Cardiac muscle cell (in vitro differentiated cells and primary cell): ENCODE measurements around the gene HOATZ. TPM values are rescaled to one million over a fixed set of nuclear protein-coding genes. Genes with fewer than 3 reads are reported as not detected.

Experiments used
- DNase-seq, 2 donors: peaks; one replicate each; pipeline versions ENCODE4 v3.0.0 to v3.0.0-alpha.2; 2010 to 2017; ENCODE audit warnings: low read depth in 1 of 2, low spot score in 1 of 2
- H3K27ac ChIP-seq: fragments of 200-600 bp; sonication (generic); 2 replicates; pipeline ENCODE4 v1.5.1; 2016
- H3K27me3 ChIP-seq: fragments of 200-600 bp; sonication (generic); 2 replicates; pipeline ENCODE4 v1.6.0; 2016; ENCODE audit warnings: control low read depth
- H3K36me3 ChIP-seq: fragments of 200-600 bp; sonication (generic); 2 replicates; pipeline ENCODE4 v1.5.1; 2016; ENCODE audit warnings: control low read depth
- H3K4me1 ChIP-seq: fragments of 200-600 bp; sonication (generic); 2 replicates; pipeline ENCODE4 v1.8.1; 2017; ENCODE audit warnings: low read depth, mild to moderate bottlenecking, mixed run types
- H3K4me3 ChIP-seq: fragments of 200-600 bp; sonication (generic); 2 replicates; pipeline ENCODE4 v1.5.1; 2016; ENCODE audit warnings: mild to moderate bottlenecking
- H3K9me3 ChIP-seq: fragments of 200-600 bp; sonication (generic); 2 replicates; pipeline ENCODE4 v1.5.1; 2017; ENCODE audit warnings: low read depth, mild to moderate bottlenecking, control low read depth
- CTCF ChIP-seq: IDR thresholded peaks from 2 replicates; pipeline ENCODE4 v1.5.1; 2012; ENCODE audit warnings: low read depth, mild to moderate bottlenecking, low read length
- polyA plus RNA-seq: library from polyadenylated mRNA; unstranded; fragments of >200 nt; fragmentation: Nextera tagmentation; extraction: Ambion mirVana; gene quantifications from 2 replicates; pipeline ENCODE4 v1.2.1, GENCODE V29; 2016
- total RNA-seq: library from RNA; depleted of rRNA; stranded (reverse); fragments of >200 nt; gene quantifications from 2 replicates; pipeline ENCODE4 v1.2.3, GENCODE V29; 2016

The HOATZ gene
- total and polyA plus RNA-seq, 2 experiments from 2014 or later, result not detected

- no peaks in the 10 kb centered on the region for H3K27me3 ChIP-seq
- TF ChIP-seq CTCF, result no peak
- no peak for DNase-seq
- no peaks in the 10 kb centered on the region for H3K36me3 ChIP-seq
- no peak overlapping the region for H3K27ac ChIP-seq
- no peak overlapping the region for H3K4me3 ChIP-seq
- no peaks in the 10 kb centered on the region for H3K4me1 ChIP-seq
- H3K9me3 ChIP-seq, result no peaks in the 10 kb centered on the region
Measured at GRCh38 chr11:111521135-111521534, 6.6 kb downstream of the HOATZ start.

GRCh38 chr11:111522426-111522825 lies 7.8 kb downstream of the HOATZ start:
- H3K36me3 ChIP-seq, result no peaks in the 10 kb centered on the region
- no peaks in the 10 kb centered on the region for H3K9me3 ChIP-seq
- H3K4me1 ChIP-seq, result no peaks in the 10 kb centered on the region
- no peak overlapping the region for H3K4me3 ChIP-seq
- no peaks in the 10 kb centered on the region for H3K27me3 ChIP-seq
- no peak overlapping the region for H3K27ac ChIP-seq
- no peak for DNase-seq
- TF ChIP-seq CTCF, result no peak

- H3K27me3 ChIP-seq, result no peaks in the 10 kb centered on the region
- DNase-seq, result no peak
Measured at GRCh38 chr11:111523343-111523742, 8.8 kb downstream of the HOATZ start.

GRCh38 chr11:111524056-111524455 lies 9.5 kb downstream of the HOATZ start:
- H3K4me3 ChIP-seq, result no peak overlapping the region
- H3K27me3 ChIP-seq, result no peaks in the 10 kb centered on the region
- DNase-seq, result no peak
- no peaks in the 10 kb centered on the region for H3K4me1 ChIP-seq
- TF ChIP-seq CTCF, result no peak
- no peaks in the 10 kb centered on the region for H3K36me3 ChIP-seq
- no peak overlapping the region for H3K27ac ChIP-seq
- no peaks in the 10 kb centered on the region for H3K9me3 ChIP-seq

More at GRCh38 chr11:111523343-111523742, 8.8 kb downstream of the HOATZ start:
- no peak overlapping the region for H3K4me3 ChIP-seq
- H3K4me1 ChIP-seq, result no peaks in the 10 kb centered on the region
- no peak for TF ChIP-seq CTCF
- H3K9me3 ChIP-seq, result no peaks in the 10 kb centered on the region
- H3K27ac ChIP-seq, result no peak overlapping the region
- H3K36me3 ChIP-seq, result no peaks in the 10 kb centered on the region

- Histone ChIP-seq H3K27me3 (no peaks in the 10 kb centered on the region), H3K27ac (no peak overlapping the region), H3K9me3 (no peaks in the 10 kb centered on the region), H3K4me3 (no peak overlapping the region), H3K4me1 (no peaks in the 10 kb centered on the region), H3K36me3 (no peaks in the 10 kb centered on the region)
- TF ChIP-seq CTCF, result no peak
- no peak for DNase-seq
Measured at GRCh38 chr11:111525456-111525855, 10.9 kb downstream of the HOATZ start.

GRCh38 chr11:111526501-111526900 lies 11.9 kb downstream of the HOATZ start:
- Histone ChIP-seq H3K9me3 (no peaks in the 10 kb centered on the region), H3K36me3 (no peaks in the 10 kb centered on the region), H3K4me3 (no peak overlapping the region), H3K4me1 (no peaks in the 10 kb centered on the region), H3K27ac (no peak overlapping the region), H3K27me3 (no peaks in the 10 kb centered on the region)
- DNase-seq, result peak in 1 of 2 donors; percentile 27
- no peak for TF ChIP-seq CTCF
